ENCODE results near the gene PLCD1.

Gene PLCD1

GRCh38 chr3:38046821-38047220 is 17.4 kb upstream of the PLCD1 start:
- H2AFZ ChIP-seq (ENCODE audit: low read length) = no peak overlapping the region
- H3K9me3 ChIP-seq (replicated peaks; ENCODE audit: insufficient read depth, low read length) = no peaks in the 10 kb centered on the region
- H3K79me2 ChIP-seq (ENCODE audit: low read length) = no peaks in the 10 kb centered on the region
- no peaks in the 10 kb centered on the region for H4K20me1 ChIP-seq (ENCODE audit: insufficient read depth, low read length)
- H3K4me3 ChIP-seq (ENCODE audit: low read length) = no peak overlapping the region
- H3K4me2 ChIP-seq (ENCODE audit: low read depth, low read length) = no peak overlapping the region
- H3K9ac ChIP-seq (ENCODE audit: low read length) = no peak overlapping the region
- H3K36me3 ChIP-seq (replicated peaks; ENCODE audit: insufficient read depth, low read length) = no peaks in the 10 kb centered on the region
- H3K27ac ChIP-seq (ENCODE audit: low read length) = no peak overlapping the region
- no peak for TF ChIP-seq EZH2phosphoT487 (IDR thresholded peaks at IDR 0.05; ENCODE audit: low read length)
- TF ChIP-seq, protein P1, sequence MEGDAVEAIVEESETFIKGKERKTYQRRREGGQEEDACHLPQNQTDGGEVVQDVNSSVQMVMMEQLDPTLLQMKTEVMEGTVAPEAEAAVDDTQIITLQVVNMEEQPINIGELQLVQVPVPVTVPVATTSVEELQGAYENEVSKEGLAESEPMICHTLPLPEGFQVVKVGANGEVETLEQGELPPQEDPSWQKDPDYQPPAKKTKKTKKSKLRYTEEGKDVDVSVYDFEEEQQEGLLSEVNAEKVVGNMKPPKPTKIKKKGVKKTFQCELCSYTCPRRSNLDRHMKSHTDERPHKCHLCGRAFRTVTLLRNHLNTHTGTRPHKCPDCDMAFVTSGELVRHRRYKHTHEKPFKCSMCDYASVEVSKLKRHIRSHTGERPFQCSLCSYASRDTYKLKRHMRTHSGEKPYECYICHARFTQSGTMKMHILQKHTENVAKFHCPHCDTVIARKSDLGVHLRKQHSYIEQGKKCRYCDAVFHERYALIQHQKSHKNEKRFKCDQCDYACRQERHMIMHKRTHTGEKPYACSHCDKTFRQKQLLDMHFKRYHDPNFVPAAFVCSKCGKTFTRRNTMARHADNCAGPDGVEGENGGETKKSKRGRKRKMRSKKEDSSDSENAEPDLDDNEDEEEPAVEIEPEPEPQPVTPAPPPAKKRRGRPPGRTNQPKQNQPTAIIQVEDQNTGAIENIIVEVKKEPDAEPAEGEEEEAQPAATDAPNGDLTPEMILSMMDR (IDR thresholded peaks at IDR 0.05; ENCODE audit: low read length) = no peak
- H3K27me3 ChIP-seq (replicated peaks; ENCODE audit: insufficient read depth, low read length) = no peaks in the 10 kb centered on the region
- H3K4me1 ChIP-seq (ENCODE audit: low read length) = no peaks in the 10 kb centered on the region
- no peaks in the 10 kb centered on the region for H3F3A ChIP-seq (ENCODE audit: insufficient read depth, low read length)
- DNase-seq = no peak
- H3K9me2 ChIP-seq (replicated peaks; ENCODE audit: insufficient read depth, low read length) = no peaks in the 10 kb centered on the region

GRCh38 chr3:38046027-38046426 is 16.6 kb upstream of the PLCD1 start:
- H3K9ac ChIP-seq (ENCODE audit: low read length) = no peak overlapping the region
- H3K4me3 ChIP-seq (ENCODE audit: low read length) = no peak overlapping the region
- no peak for DNase-seq
- H3K27me3 ChIP-seq (replicated peaks; ENCODE audit: insufficient read depth, low read length) = no peaks in the 10 kb centered on the region
- no peaks in the 10 kb centered on the region for H3K9me3 ChIP-seq (replicated peaks; ENCODE audit: insufficient read depth, low read length)
- no peak overlapping the region for H2AFZ ChIP-seq (ENCODE audit: low read length)
- H4K20me1 ChIP-seq (ENCODE audit: insufficient read depth, low read length) = no peaks in the 10 kb centered on the region
- no peak overlapping the region for H3K27ac ChIP-seq (ENCODE audit: low read length)
- H3K4me1 ChIP-seq (ENCODE audit: low read length) = no peaks in the 10 kb centered on the region
- H3F3A ChIP-seq (ENCODE audit: insufficient read depth, low read length) = no peaks in the 10 kb centered on the region
- H3K36me3 ChIP-seq (replicated peaks; ENCODE audit: insufficient read depth, low read length) = no peaks in the 10 kb centered on the region
- H3K4me2 ChIP-seq (ENCODE audit: low read depth, low read length) = no peak overlapping the region
- TF ChIP-seq, protein P1 (IDR thresholded peaks at IDR 0.05; ENCODE audit: low read length) = no peak
- TF ChIP-seq EZH2 (optimal IDR thresholded peaks at IDR 0.05; ENCODE audit: low read depth, low read length) = no peak
- TF ChIP-seq EZH2phosphoT487 (IDR thresholded peaks at IDR 0.05; ENCODE audit: low read length) = no peak
- no peaks in the 10 kb centered on the region for H3K79me2 ChIP-seq (ENCODE audit: low read length)
- no peaks in the 10 kb centered on the region for H3K9me2 ChIP-seq (replicated peaks; ENCODE audit: insufficient read depth, low read length)

DNA sequence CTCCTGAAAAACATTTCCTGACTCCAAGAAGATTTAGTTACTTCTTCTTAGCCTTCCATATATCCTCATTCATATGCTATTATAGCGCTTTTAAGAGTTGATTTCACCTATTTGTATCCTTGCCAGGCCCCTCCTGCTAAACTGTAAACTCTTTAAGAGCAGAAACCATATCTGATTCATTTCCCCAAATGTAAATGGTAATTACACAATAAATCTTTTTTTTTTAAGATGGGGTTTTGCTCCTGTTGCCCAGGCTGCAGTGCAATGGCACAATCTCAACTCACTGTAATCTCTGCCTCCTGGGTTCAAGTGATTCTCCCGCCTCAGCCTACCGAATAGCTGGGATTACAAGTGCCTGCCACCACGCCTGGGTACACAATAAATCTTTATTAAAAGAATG is 14.0 kb upstream of the PLCD1 start:
- no peaks in the 10 kb centered on the region for H3F3A ChIP-seq (ENCODE audit: insufficient read depth, low read length)
- H3K9ac ChIP-seq (ENCODE audit: low read length) = no peak overlapping the region
- H3K4me3 ChIP-seq (ENCODE audit: low read length) = no peak overlapping the region
- peaks cover 8% of the 10 kb centered on the region for H3K4me1 ChIP-seq (ENCODE audit: low read length)
- TF ChIP-seq EZH2phosphoT487 (IDR thresholded peaks at IDR 0.05; ENCODE audit: low read length) = no peak
- TF ChIP-seq, protein P1 (IDR thresholded peaks at IDR 0.05; ENCODE audit: low read length) = no peak
- no peak for TF ChIP-seq EZH2 (optimal IDR thresholded peaks at IDR 0.05; ENCODE audit: low read depth, low read length)
- H3K27me3 ChIP-seq (replicated peaks; ENCODE audit: insufficient read depth, low read length) = no peaks in the 10 kb centered on the region
- no peaks in the 10 kb centered on the region for H3K9me3 ChIP-seq (replicated peaks; ENCODE audit: insufficient read depth, low read length)
- no peaks in the 10 kb centered on the region for H3K9me2 ChIP-seq (replicated peaks; ENCODE audit: insufficient read depth, low read length)
- no peak overlapping the region for H3K4me2 ChIP-seq (ENCODE audit: low read depth, low read length)
- H4K20me1 ChIP-seq (ENCODE audit: insufficient read depth, low read length) = no peaks in the 10 kb centered on the region
- no peak for DNase-seq
- H3K27ac ChIP-seq (ENCODE audit: low read length) = no peak overlapping the region
- H3K36me3 ChIP-seq (replicated peaks; ENCODE audit: insufficient read depth, low read length) = no peaks in the 10 kb centered on the region
- H2AFZ ChIP-seq (ENCODE audit: low read length) = no peak overlapping the region
- no peaks in the 10 kb centered on the region for H3K79me2 ChIP-seq (ENCODE audit: low read length)

Data from MM.1S (cell line).